DOHH2 (cell line): ENCODE measurements around the gene SLC25A23.

Experiments
- H3F3A ChIP-seq: fragments of 200-600 bp; sonication (generic), shearing (Covaris generic); 2 replicates; pipeline ENCODE4 v1.6.0; 2016; ENCODE audit warnings: antibody characterized with exemption, mild to moderate bottlenecking; ENCODE audit not compliant: control insufficient read depth, insufficient read depth
- H3K27ac ChIP-seq: fragments of 200-600 bp; sonication (generic); 2 replicates; pipeline ENCODE4 v1.5.1; 2014; ENCODE audit warnings: low read depth, mild to moderate bottlenecking, low read length, moderate library complexity
- H3K27me3 ChIP-seq: fragments of 200-600 bp; sonication (generic); 2 replicates; pipeline ENCODE4 v1.6.1; 2014; ENCODE audit warnings: mild to moderate bottlenecking, low read length, mixed read lengths; ENCODE audit not compliant: control insufficient read depth
- H3K36me3 ChIP-seq: fragments of 200-600 bp; sonication (generic); 2 replicates; pipeline ENCODE4 v1.6.1; 2014; ENCODE audit warnings: mild to moderate bottlenecking, low read length, moderate library complexity, mixed read lengths; ENCODE audit not compliant: control insufficient read depth
- H3K4me1 ChIP-seq: fragments of 200-600 bp; sonication (generic); 2 replicates; pipeline ENCODE4 v1.6.1; 2014; ENCODE audit warnings: mild to moderate bottlenecking, low read length, mixed read lengths; ENCODE audit not compliant: control insufficient read depth
- H3K4me2 ChIP-seq: fragments of 200-600 bp; sonication (generic); 2 replicates; pipeline ENCODE4 v1.6.0; 2014; ENCODE audit warnings: mild to moderate bottlenecking, low read length, moderate library complexity
- H3K4me3 ChIP-seq: fragments of 200-600 bp; sonication (generic); 2 replicates; pipeline ENCODE4 v1.5.1; 2014; ENCODE audit warnings: mild to moderate bottlenecking, low read length, mixed read lengths
- H3K79me2 ChIP-seq: fragments of 200-600 bp; sonication (generic); 2 replicates; pipeline ENCODE4 v1.6.1; 2014; ENCODE audit warnings: mild to moderate bottlenecking, low read length, mixed read lengths; ENCODE audit not compliant: control insufficient read depth
- H3K9me2 ChIP-seq: fragments of 200-600 bp; sonication (generic); replicated peaks from 2 replicates; pipeline ENCODE4 v1.6.1; 2014; ENCODE audit warnings: mild to moderate bottlenecking, low read length, mixed read lengths; ENCODE audit not compliant: control insufficient read depth
- H3K9me3 ChIP-seq: fragments of 200-600 bp; sonication (generic); 2 replicates; pipeline ENCODE4 v1.6.1; 2014; ENCODE audit warnings: antibody characterized with exemption, low read length, mixed read lengths; ENCODE audit not compliant: control insufficient read depth, insufficient read depth
- H4K20me1 ChIP-seq: fragments of 200-600 bp; sonication (generic); 2 replicates; pipeline ENCODE4 v1.6.0; 2014; ENCODE audit warnings: low read depth, mild to moderate bottlenecking, antibody characterized with exemption, low read length, moderate library complexity; ENCODE audit not compliant: control insufficient read depth, insufficient read depth
- CTCF ChIP-seq: fragments of 200-600 bp; sonication (generic); IDR thresholded peaks from one replicate; pipeline ENCODE4 v1.5.1; 2014; ENCODE audit warnings: antibody characterized with exemption, mild to moderate bottlenecking, low read depth, low read length; ENCODE audit not compliant: poor library complexity, severe bottlenecking
- EZH2phosphoT487 ChIP-seq: fragments of 200-600 bp; sonication (generic); IDR thresholded peaks from 2 replicates; pipeline ENCODE4 v1.6.1; 2017; ENCODE audit warnings: borderline replicate concordance, mild to moderate bottlenecking, antibody characterized with exemption, low read length, moderate library complexity, mixed read lengths

Gene SLC25A23

GRCh38 chr19:6475321-6476108 is 15.9 kb upstream of the SLC25A23 start:
- Histone ChIP-seq H3K4me2 (no peak overlapping the region), H3K4me1 (peaks cover 4% of the 10 kb centered on the region), H3K27ac (no peak overlapping the region), H3K27me3 (no peaks in the 10 kb centered on the region), H3F3A (no peaks in the 10 kb centered on the region), H3K9me2 (no peaks in the 10 kb centered on the region), H4K20me1 (no peaks in the 10 kb centered on the region), H3K4me3 (no peak overlapping the region), H3K79me2 (no peaks in the 10 kb centered on the region), H3K9me3 (peaks cover 3% of the 10 kb centered on the region; the same call in 1 of the 2 replicates), H3K36me3 (peaks cover 22% of the 10 kb centered on the region)
- TF ChIP-seq CTCF = no peak
- no peak for TF ChIP-seq EZH2phosphoT487

- Histone ChIP-seq H3K79me2 (no peaks in the 10 kb centered on the region), H3K36me3 (peaks cover 22% of the 10 kb centered on the region), H3K4me2 (no peak overlapping the region), H4K20me1 (no peaks in the 10 kb centered on the region), H3K27ac (no peak overlapping the region), H3K27me3 (no peaks in the 10 kb centered on the region), H3K9me2 (no peaks in the 10 kb centered on the region), H3F3A (no peaks in the 10 kb centered on the region), H3K4me1 (peaks cover 3% of the 10 kb centered on the region), H3K9me3 (peaks cover 3% of the 10 kb centered on the region; the same call in 1 of the 2 replicates), H3K4me3 (no peak overlapping the region)
- TF ChIP-seq EZH2phosphoT487 (no peak), CTCF (no peak)
Measured at GRCh38 chr19:6473647-6474046, 14.1 kb upstream of the SLC25A23 start.

GRCh38 chr19:6472713-6473112 is 13.1 kb upstream of the SLC25A23 start:
- Histone ChIP-seq H4K20me1 (no peaks in the 10 kb centered on the region), H3K27ac (no peak overlapping the region), H3K9me3 (peaks cover 3% of the 10 kb centered on the region; the same call in 1 of the 2 replicates), H3K36me3 (peaks cover 22% of the 10 kb centered on the region), H3K27me3 (no peaks in the 10 kb centered on the region), H3F3A (no peaks in the 10 kb centered on the region), H3K79me2 (no peaks in the 10 kb centered on the region), H3K9me2 (no peaks in the 10 kb centered on the region), H3K4me2 (no peak overlapping the region), H3K4me3 (no peak overlapping the region), H3K4me1 (peaks cover 3% of the 10 kb centered on the region)
- TF ChIP-seq CTCF = no peak
- TF ChIP-seq EZH2phosphoT487 = no peak
